HL-60 (cell line): ENCODE data around the gene FALEC.

Experiments
- CTCF ChIP-seq: IDR thresholded peaks from one replicate; pipeline ENCODE4 v1.5.1; 2011; ENCODE audit warnings: low read length, control low read depth, inconsistent platforms; ENCODE audit not compliant: insufficient read depth
- POLR2AphosphoS5 ChIP-seq: IDR thresholded peaks from 2 replicates; pipeline ENCODE4 v1.6.1; 2012; ENCODE audit warnings: low read depth
- REST ChIP-seq: IDR thresholded peaks from 2 replicates; pipeline ENCODE4 v1.6.1; 2012; ENCODE audit warnings: low read depth; ENCODE audit not compliant: insufficient replicate concordance

- TF ChIP-seq CTCF (no peak), REST (no peak), POLR2AphosphoS5 (no peak)
These were observed 13.5 kb downstream of the FALEC start for GRCh38 chr1:150529017-150529416.
